K562 (cell line): ENCODE results near the gene TAAR9. TPM values are rescaled to one million over a fixed set of nuclear protein-coding genes. Genes with fewer than 3 reads are reported as not detected.

Experiments
- BDP1 ChIP-seq: IDR thresholded peaks from 3 replicates; pipeline ENCODE4 v1.6.1; 2011; ENCODE audit not compliant: insufficient read length, insufficient read depth
- CBFA2T2 ChIP-seq: fragments of 450-650 bp; conservative IDR thresholded peaks from 2 replicates; pipeline ENCODE4 v1.6.1; 2017; ENCODE audit warnings: mild to moderate bottlenecking
- ERF ChIP-seq: fragments of 450-650 bp; formaldehyde crosslinking; IDR thresholded peaks from 2 replicates; pipeline ENCODE4 v1.4.0; 2020; ENCODE audit warnings: mild to moderate bottlenecking, mixed read lengths
- JUND ChIP-seq, 2 experiments: IDR thresholded peaks; 2 replicates in 1 of 2; 3 replicates in 1 of 2; pipeline ENCODE4 v1.6.1; 2011; ENCODE audit warnings: borderline replicate concordance in 2 of 2, low read depth in 2 of 2, low read length in 2 of 2, improper control_type of control experiment in 1 of 2, missing biosample characterization in 1 of 2, missing genetic modification characterization in 1 of 2, missing genetic modification reagents in 1 of 2
- KLF1 ChIP-seq: fragments of 450-650 bp; IDR thresholded peaks from 2 replicates; pipeline ENCODE4 v1.6.1; 2016; ENCODE audit warnings: missing genetic modification characterization, missing compliant biosample characterization
- MEF2A ChIP-seq: IDR thresholded peaks from 2 replicates; pipeline ENCODE4 v1.6.1; 2011; ENCODE audit warnings: low read depth, mild to moderate bottlenecking, low read length, moderate library complexity; ENCODE audit not compliant: control insufficient read depth
- PHF8 ChIP-seq: fragments of 200-600 bp; sonication (generic); IDR thresholded peaks from 2 replicates; pipeline ENCODE4 v1.6.1; 2012; ENCODE audit warnings: mixed run types, mild to moderate bottlenecking, inconsistent platforms, low read length, moderate library complexity, borderline replicate concordance
- SETDB1 ChIP-seq: IDR thresholded peaks from one replicate; pipeline ENCODE4 v1.6.1; 2012; ENCODE audit warnings: low read length, control low read depth, inconsistent platforms
- SPI1 ChIP-seq: IDR thresholded peaks from 2 replicates; pipeline ENCODE4 v1.6.1; 2011; ENCODE audit warnings: low read depth, low read length, control low read depth, borderline replicate concordance
- TARDBP ChIP-seq: fragments of 450-650 bp; IDR thresholded peaks from 2 replicates; pipeline ENCODE4 v1.6.1; 2016
- ZFX ChIP-seq: sonication (generic); formaldehyde crosslinking; IDR thresholded peaks from 2 replicates; pipeline ENCODE4 v1.8.0; 2022; ENCODE audit warnings: mild to moderate bottlenecking, missing genetic modification reagents, moderate library complexity
- polyA plus RNA-seq, 8 experiments: library from polyadenylated mRNA; depleted of rRNA in 4 of 8; stranded (reverse) in 5 of 8; unstranded in 3 of 8; fragments of >200 nt; fragmentation: Nextera tagmentation in 2 of 8; fragmentation: Illumina TruSeq in 1 of 8; extraction: Ambion mirVana in 2 of 8; extraction: Trizol in 1 of 8; gene quantifications; 2 replicates each; pipeline versions ENCODE4 v1.2.1 to v1.2.3, GENCODE V29; 2011 to 2014; ENCODE audit warnings: inconsistent platforms in 1 of 8, missing spikeins in 1 of 8
- total RNA-seq, 7 experiments: library from RNA; depleted of rRNA in 6 of 7; stranded (reverse); fragments of >200 nt in 6 of 7; fragmentation: Illumina TruSeq in 2 of 7; extraction: Trizol in 2 of 7; gene quantifications; 2 replicates each; pipeline versions ENCODE4 v1.2.1 to v1.2.3, GENCODE V29; 2011 to 2021; ENCODE audit warnings: low replicate concordance in 1 of 7
- TF ChIP-seq, protein P1 (sequence below), 2 experiments: fragments of 450-650 bp; IDR thresholded peaks; 2 replicates each; pipeline ENCODE4 v1.6.1; 2018; ENCODE audit warnings: mild to moderate bottlenecking in 2 of 2, low read depth in 1 of 2; ENCODE audit not compliant: partially characterized antibody in 2 of 2
- TF ChIP-seq, protein P2 (sequence below): fragments of 450-650 bp; IDR thresholded peaks from 2 replicates; pipeline ENCODE4 v1.6.1; 2018; ENCODE audit warnings: mild to moderate bottlenecking, low read depth; ENCODE audit not compliant: partially characterized antibody
- TF ChIP-seq, protein P3 (sequence below): fragments of 450-650 bp; IDR thresholded peaks from 2 replicates; pipeline ENCODE4 v1.6.1; 2016; ENCODE audit warnings: low read depth

The TAAR9 gene
- total and polyA plus RNA-seq, 9 of the 15 experiments (the other 6 are each of a cell fraction or from before 2014, with no cell fraction given), result not detected

DNA sequence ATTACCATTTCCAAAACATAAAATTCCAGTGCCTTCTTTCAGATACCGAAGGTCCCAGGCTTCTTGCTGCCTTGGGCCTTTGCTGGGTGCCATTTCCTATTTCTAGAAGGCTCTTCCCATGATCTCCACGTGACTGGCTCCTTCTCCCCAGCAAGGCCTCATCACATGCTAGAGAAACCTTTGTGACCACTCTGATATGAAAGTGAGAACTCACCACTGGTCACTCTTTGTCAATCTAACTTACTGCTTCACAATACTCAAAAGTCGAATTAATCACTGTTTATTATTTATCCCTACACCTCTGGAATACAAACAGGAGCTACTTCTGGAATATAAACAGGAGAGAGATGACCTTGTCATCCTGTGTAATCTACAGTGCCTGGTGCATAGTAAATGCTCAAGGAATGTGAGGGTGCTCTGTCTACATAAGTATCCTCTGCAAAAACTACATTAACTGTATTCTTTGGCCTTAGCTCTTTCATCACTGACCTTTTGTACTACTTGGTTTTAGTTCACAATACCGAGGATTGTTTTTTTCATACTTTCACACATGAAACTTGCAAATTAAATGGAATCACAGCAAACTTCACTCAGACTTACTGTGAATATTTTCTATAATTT is 26.8 kb upstream of the TAAR9 start (continued):
- TF ChIP-seq, protein P1, sequence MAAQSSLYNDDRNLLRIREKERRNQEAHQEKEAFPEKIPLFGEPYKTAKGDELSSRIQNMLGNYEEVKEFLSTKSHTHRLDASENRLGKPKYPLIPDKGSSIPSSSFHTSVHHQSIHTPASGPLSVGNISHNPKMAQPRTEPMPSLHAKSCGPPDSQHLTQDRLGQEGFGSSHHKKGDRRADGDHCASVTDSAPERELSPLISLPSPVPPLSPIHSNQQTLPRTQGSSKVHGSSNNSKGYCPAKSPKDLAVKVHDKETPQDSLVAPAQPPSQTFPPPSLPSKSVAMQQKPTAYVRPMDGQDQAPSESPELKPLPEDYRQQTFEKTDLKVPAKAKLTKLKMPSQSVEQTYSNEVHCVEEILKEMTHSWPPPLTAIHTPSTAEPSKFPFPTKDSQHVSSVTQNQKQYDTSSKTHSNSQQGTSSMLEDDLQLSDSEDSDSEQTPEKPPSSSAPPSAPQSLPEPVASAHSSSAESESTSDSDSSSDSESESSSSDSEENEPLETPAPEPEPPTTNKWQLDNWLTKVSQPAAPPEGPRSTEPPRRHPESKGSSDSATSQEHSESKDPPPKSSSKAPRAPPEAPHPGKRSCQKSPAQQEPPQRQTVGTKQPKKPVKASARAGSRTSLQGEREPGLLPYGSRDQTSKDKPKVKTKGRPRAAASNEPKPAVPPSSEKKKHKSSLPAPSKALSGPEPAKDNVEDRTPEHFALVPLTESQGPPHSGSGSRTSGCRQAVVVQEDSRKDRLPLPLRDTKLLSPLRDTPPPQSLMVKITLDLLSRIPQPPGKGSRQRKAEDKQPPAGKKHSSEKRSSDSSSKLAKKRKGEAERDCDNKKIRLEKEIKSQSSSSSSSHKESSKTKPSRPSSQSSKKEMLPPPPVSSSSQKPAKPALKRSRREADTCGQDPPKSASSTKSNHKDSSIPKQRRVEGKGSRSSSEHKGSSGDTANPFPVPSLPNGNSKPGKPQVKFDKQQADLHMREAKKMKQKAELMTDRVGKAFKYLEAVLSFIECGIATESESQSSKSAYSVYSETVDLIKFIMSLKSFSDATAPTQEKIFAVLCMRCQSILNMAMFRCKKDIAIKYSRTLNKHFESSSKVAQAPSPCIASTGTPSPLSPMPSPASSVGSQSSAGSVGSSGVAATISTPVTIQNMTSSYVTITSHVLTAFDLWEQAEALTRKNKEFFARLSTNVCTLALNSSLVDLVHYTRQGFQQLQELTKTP (IDR thresholded peaks at IDR 0.05; ENCODE audit: low read depth in 1 of 2, partially characterized antibody in 2 of 2), result no peak
- peak; percentile 64 for TF ChIP-seq ZFX (CRISPR knock-in tag)
- TF ChIP-seq CBFA2T2, result peak; percentile 42
- no peak for TF ChIP-seq MEF2A
- no peak for TF ChIP-seq SPI1
- TF ChIP-seq, protein P2, sequence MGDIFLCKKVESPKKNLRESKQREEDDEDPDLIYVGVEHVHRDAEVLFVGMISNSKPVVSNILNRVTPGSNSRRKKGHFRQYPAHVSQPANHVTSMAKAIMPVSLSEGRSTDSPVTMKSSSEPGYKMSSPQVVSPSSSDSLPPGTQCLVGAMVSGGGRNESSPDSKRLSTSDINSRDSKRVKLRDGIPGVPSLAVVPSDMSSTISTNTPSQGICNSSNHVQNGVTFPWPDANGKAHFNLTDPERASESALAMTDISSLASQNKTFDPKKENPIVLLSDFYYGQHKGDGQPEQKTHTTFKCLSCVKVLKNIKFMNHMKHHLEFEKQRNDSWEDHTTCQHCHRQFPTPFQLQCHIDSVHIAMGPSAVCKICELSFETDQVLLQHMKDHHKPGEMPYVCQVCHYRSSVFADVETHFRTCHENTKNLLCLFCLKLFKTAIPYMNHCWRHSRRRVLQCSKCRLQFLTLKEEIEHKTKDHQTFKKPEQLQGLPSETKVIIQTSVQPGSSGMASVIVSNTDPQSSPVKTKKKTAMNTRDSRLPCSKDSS, result no peak
- TF ChIP-seq KLF1 (tag), result no peak
- no peak for TF ChIP-seq JUND (IDR thresholded peaks at IDR 0.05; ENCODE audit: borderline replicate concordance, low read depth, low read length)
- TF ChIP-seq JUND (tag; IDR thresholded peaks at IDR 0.05; ENCODE audit: borderline replicate concordance, low read depth, low read length), result peak; percentile 32; the same call in 1 of the 3 replicates
- TF ChIP-seq SETDB1, result no peak
- TF ChIP-seq, protein P3, sequence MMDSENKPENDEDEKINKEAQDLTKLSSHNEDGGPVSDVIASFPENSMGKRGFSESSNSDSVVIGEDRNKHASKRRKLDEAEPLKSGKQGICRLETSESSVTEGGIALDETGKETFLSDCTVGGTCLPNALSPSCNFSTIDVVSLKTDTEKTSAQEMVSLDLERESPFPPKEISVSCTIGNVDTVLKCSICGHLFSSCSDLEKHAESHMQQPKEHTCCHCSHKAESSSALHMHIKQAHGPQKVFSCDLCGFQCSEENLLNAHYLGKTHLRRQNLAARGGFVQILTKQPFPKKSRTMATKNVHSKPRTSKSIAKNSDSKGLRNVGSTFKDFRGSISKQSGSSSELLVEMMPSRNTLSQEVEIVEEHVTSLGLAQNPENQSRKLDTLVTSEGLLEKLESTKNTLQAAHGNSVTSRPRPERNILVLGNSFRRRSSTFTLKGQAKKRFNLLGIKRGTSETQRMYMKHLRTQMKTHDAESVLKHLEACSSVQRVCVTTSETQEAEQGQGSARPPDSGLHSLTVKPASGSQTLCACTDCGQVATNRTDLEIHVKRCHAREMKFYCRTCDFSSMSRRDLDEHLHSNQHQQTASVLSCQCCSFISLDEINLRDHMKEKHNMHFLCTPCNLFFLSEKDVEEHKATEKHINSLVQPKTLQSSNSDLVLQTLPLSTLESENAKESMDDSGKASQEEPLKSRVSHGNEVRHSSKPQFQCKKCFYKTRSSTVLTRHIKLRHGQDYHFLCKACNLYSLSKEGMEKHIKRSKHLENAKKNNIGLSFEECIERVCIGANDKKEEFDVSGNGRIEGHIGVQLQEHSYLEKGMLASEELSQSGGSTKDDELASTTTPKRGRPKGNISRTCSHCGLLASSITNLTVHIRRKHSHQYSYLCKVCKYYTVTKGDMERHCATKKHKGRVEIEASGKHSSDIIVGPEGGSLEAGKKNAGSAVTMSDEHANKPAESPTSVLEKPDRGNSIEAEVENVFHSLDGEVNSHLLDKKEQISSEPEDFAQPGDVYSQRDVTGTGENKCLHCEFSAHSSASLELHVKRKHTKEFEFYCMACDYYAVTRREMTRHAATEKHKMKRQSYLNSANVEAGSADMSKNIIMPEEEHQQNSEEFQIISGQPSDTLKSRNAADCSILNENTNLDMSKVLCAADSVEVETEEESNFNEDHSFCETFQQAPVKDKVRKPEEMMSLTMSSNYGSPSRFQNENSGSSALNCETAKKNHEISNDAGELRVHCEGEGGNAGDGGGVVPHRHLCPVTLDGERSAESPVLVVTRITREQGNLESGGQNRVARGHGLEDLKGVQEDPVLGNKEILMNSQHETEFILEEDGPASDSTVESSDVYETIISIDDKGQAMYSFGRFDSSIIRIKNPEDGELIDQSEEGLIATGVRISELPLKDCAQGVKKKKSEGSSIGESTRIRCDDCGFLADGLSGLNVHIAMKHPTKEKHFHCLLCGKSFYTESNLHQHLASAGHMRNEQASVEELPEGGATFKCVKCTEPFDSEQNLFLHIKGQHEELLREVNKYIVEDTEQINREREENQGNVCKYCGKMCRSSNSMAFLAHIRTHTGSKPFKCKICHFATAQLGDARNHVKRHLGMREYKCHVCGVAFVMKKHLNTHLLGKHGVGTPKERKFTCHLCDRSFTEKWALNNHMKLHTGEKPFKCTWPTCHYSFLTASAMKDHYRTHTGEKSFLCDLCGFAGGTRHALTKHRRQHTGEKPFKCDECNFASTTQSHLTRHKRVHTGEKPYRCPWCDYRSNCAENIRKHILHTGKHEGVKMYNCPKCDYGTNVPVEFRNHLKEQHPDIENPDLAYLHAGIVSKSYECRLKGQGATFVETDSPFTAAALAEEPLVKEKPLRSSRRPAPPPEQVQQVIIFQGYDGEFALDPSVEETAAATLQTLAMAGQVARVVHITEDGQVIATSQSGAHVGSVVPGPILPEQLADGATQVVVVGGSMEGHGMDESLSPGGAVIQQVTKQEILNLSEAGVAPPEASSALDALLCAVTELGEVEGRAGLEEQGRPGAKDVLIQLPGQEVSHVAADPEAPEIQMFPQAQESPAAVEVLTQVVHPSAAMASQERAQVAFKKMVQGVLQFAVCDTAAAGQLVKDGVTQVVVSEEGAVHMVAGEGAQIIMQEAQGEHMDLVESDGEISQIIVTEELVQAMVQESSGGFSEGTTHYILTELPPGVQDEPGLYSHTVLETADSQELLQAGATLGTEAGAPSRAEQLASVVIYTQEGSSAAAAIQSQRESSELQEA, result no peak
- no peak for TF ChIP-seq TARDBP
- TF ChIP-seq PHF8, result no peak
- no peak for TF ChIP-seq BDP1
- no peak for TF ChIP-seq ERF (CRISPR knock-in tag)
